Kidney epithelial cell (primary cell): ENCODE results near the gene C1orf159. TPM values are rescaled to one million over a fixed set of nuclear protein-coding genes. Genes with fewer than 3 reads are reported as not detected.
"Not testable (repeated sequence)": the region's sequence is repeated elsewhere in the genome, so short reads cannot be mapped to it uniquely, and the experiment has no call there.

Experiments used
- DNase-seq: peaks from one replicate; pipeline ENCODE4 v3.0.0-alpha.2; 2010; ENCODE audit warnings: low read depth
- H3K27me3 ChIP-seq: 2 replicates; pipeline ENCODE4 v1.6.0; 2011; ENCODE audit warnings: low read length; ENCODE audit not compliant: control insufficient read depth, insufficient read depth
- H3K36me3 ChIP-seq: 2 replicates; pipeline ENCODE4 v1.5.1; 2011; ENCODE audit warnings: low read length; ENCODE audit not compliant: control insufficient read depth, insufficient read depth
- H3K4me3 ChIP-seq: 2 replicates; pipeline ENCODE4 v1.5.1; 2011; ENCODE audit warnings: low read depth, mild to moderate bottlenecking, control low read depth, low read length
- CTCF ChIP-seq: IDR thresholded peaks from 2 replicates; pipeline ENCODE4 v1.5.1; 2011; ENCODE audit warnings: mild to moderate bottlenecking, moderate library complexity, low read length, control low read depth, inconsistent platforms; ENCODE audit not compliant: insufficient read depth, poor library complexity, severe bottlenecking
- total RNA-seq: library from RNA; depleted of rRNA; stranded (reverse); fragments of >200 nt; gene quantifications from 2 replicates; pipeline ENCODE4 v1.2.3, GENCODE V29; 2015

Gene C1orf159
- total RNA-seq, 1 donor from 2014 or later: 20.3 TPM

- Histone ChIP-seq H3K4me3 (no peak overlapping the region), H3K27me3 (no peaks in the 10 kb centered on the region), H3K36me3 (no peaks in the 10 kb centered on the region)
- no peak for TF ChIP-seq CTCF
- no peak for DNase-seq
Measured at GRCh38 chr1:1146026-1146425, 30.1 kb upstream of the C1orf159 start.

GRCh38 chr1:1145547-1145914 lies 29.6 kb upstream of the C1orf159 start:
- H3K27me3 ChIP-seq: no peaks in the 10 kb centered on the region
- no peak for DNase-seq
- H3K4me3 ChIP-seq: no peak overlapping the region
- no peaks in the 10 kb centered on the region for H3K36me3 ChIP-seq
- no peak for TF ChIP-seq CTCF

GRCh38 chr1:1144843-1145546 lies 29.1 kb upstream of the C1orf159 start:
- H3K36me3 ChIP-seq: no peaks in the 10 kb centered on the region
- no peak for DNase-seq
- H3K4me3 ChIP-seq: no peak overlapping the region
- H3K27me3 ChIP-seq: no peaks in the 10 kb centered on the region
- TF ChIP-seq CTCF: no peak

GRCh38 chr1:1144122-1144842 lies 28.4 kb upstream of the C1orf159 start:
- no peak overlapping the region for H3K4me3 ChIP-seq

GRCh38 chr1:1143636-1144035 lies 27.7 kb upstream of the C1orf159 start:
- Histone ChIP-seq H3K4me3 (no peak overlapping the region), H3K27me3 (no peaks in the 10 kb centered on the region), H3K36me3 (no peaks in the 10 kb centered on the region)
- DNase-seq: no peak
- no peak for TF ChIP-seq CTCF

More at GRCh38 chr1:1144122-1144842, 28.4 kb upstream of the C1orf159 start:
- no peaks in the 10 kb centered on the region for H3K27me3 ChIP-seq
- no peak for TF ChIP-seq CTCF
- no peak for DNase-seq
- H3K36me3 ChIP-seq: no peaks in the 10 kb centered on the region

GRCh38 chr1:1142844-1143243 lies 27.0 kb upstream of the C1orf159 start:
- no peak for DNase-seq
- Histone ChIP-seq H3K4me3 (no peak overlapping the region), H3K36me3 (no peaks in the 10 kb centered on the region), H3K27me3 (no peaks in the 10 kb centered on the region)
- TF ChIP-seq CTCF: no peak

- H3K27me3 ChIP-seq, H3K36me3 ChIP-seq, H3K4me3 ChIP-seq, DNase-seq: not testable (repeated sequence)
Measured at GRCh38 chr1:1142352-1142751, 26.5 kb upstream of the C1orf159 start.
